GM12873 (cell line): ENCODE measurements around the gene PHF21A.

ENCODE experiments used
- TF ChIP-seq, protein P1 (sequence below): IDR thresholded peaks from 2 replicates; pipeline ENCODE4 v1.5.1; 2012; ENCODE audit warnings: low read depth, mild to moderate bottlenecking, moderate library complexity, low read length, control low read depth; ENCODE audit not compliant: insufficient read depth; ENCODE audit errors: missing control alignments

The PHF21A gene

DNA sequence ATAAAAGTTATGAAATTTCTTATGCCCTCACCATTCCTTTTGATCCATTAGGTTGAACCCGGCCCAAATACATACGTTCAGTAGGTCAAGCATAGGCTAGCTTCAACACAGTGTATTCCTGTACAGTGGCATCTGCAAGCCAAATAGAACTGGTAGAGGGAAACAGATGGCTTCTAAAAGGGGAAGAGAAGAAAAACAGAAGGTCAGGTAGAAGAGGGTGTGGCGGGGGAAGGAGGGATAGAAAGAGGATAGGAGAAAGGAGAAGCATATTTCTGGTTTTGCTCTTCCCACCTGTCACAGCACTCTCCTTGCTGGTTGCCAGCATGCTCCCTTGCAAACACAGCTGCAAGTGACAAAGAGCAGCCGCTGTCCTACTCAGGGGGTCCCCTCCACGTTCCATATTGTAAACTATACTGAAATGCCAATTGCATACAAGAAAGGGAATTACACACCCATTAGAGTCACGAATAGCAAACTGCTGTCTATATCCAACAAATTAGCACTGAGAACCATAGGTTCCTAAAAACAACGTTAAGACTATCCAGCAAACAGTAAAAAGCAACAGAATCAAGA lies 71.8 kb downstream of the PHF21A start:
- TF ChIP-seq, protein P1, sequence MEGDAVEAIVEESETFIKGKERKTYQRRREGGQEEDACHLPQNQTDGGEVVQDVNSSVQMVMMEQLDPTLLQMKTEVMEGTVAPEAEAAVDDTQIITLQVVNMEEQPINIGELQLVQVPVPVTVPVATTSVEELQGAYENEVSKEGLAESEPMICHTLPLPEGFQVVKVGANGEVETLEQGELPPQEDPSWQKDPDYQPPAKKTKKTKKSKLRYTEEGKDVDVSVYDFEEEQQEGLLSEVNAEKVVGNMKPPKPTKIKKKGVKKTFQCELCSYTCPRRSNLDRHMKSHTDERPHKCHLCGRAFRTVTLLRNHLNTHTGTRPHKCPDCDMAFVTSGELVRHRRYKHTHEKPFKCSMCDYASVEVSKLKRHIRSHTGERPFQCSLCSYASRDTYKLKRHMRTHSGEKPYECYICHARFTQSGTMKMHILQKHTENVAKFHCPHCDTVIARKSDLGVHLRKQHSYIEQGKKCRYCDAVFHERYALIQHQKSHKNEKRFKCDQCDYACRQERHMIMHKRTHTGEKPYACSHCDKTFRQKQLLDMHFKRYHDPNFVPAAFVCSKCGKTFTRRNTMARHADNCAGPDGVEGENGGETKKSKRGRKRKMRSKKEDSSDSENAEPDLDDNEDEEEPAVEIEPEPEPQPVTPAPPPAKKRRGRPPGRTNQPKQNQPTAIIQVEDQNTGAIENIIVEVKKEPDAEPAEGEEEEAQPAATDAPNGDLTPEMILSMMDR = no peak

DNA sequence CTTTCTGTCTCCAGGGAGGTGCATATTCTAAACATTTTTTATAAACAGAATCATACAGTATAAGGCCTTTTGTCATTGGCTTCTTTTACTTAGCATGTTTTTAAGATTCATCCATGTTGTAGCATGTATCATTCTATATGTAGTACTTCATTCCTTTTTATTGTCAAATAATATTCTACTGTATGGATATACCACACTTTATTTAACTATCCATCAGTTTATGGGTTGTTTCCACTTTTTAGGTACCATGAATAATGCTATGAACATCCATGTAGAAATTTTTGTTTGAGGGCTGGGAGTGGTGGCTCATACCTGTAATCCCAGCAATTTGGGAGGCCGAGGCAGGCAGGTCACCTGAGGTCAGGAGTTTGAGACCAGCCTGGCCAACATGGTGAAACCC lies 73.1 kb downstream of the PHF21A start:
- TF ChIP-seq, protein P1 = no peak

DNA sequence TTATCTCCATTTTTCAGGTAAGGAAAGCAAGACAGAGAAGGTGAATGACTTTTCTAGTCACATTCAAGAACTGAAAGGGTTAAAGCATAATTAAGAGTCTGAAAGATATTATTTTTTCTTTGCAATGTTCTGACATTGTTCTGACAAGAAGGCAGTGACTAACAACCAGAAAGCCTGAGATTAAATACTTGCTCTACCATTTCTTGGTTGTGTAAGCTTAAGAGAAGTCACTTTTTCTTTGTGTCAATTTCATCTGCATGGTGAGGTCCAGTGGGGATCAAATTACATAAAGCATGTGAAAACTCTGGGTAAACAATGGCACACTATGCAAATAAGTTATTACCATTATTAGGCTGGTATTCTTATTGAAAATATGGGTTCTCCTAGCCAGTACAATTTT lies 73.7 kb downstream of the PHF21A start:
- TF ChIP-seq, protein P1 = no peak

DNA sequence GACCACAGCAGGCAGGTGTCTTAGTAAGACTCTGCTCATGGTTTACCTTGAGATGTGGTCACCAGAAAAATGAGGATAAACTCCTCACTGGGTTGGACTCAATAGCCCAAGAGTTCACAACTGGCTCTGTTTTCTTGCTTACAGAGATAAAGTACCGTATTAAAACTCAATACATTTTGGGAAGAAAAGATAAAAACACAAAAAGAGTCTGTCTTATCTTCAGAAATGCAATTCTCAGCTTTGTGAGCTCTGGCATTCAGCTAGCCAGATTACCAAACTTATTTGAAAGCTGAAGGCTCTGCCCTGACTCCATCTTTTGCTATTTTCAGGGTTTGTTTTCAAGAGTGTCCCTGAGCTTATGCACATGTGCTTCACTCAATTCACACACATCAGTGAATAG lies 75.4 kb downstream of the PHF21A start:
- TF ChIP-seq, protein P1 = no peak

DNA sequence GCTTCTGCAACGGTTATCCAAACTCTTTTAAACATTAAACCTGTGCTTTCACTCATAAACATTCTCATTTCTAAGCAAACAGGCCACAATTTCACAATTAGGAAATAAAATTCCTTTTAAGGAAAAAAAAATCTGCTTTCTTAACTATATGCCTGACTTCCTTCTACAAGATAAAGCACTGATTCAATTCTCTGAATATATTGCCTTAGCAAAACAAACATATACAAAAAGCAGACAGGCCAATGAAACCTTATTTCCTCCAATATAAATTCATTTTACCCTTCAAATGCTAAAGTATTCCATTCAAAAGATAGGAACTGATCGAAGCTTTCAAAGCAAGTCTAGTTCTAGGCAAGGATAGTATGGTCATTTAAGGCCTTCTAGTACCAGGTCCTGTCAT lies 76.7 kb downstream of the PHF21A start:
- TF ChIP-seq, protein P1 = no peak

DNA sequence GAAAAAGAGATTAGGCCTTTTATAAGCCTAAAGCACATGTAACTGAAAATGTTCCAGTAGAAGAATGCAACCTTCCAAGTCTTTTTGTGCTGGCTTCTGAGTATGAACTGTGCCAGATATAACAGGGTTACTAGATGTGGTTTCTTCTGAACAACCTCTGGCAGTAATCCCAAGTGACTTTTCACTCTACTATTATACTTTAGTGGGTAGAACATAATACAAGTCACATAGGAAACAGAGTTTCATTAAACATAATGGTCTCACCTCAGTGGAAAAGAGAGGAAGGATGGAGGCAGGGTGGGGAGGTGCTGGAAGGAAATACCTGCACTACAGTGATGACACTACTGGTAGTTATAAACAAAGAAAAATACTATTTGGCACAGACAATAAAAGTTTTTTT lies 81.3 kb downstream of the PHF21A start:
- TF ChIP-seq, protein P1 = no peak

DNA sequence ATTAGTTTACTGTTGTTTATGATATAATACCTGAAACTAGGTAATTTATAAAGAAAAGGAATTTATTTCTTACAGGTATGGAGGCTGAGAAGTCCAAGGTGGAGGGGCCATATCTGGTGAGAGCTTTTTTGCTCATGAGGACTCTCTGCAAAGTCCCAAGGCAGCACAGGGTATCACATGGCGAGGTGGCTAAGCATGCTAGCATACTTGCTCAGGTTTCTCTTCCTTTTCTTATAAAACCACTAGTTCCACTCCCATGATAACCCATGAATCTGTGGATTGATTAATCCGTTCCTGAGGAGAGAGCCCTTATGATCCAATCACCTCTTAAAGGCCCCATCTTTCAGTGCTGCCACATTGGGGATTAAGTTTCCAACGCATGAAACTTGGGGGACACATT lies 82.7 kb downstream of the PHF21A start:
- TF ChIP-seq, protein P1 = no peak
